HG03520 (cell line): ENCODE measurements around the gene OR10C1.
"Not testable (repeated sequence)": the region's sequence is repeated elsewhere in the genome, so short reads cannot be mapped to it uniquely, and the experiment has no call there.

Experiments used
- ATAC-seq: cut with Tn5 transposase; IDR thresholded peaks from one replicate; pipeline ENCODE4 v1.9.1; 2021; ENCODE audit warnings: mild to moderate bottlenecking, moderate library complexity; ENCODE audit not compliant: unreplicated experiment

OR10C1 gene

GRCh38 chr6:29439006-29439405 is at the start of gene OR10C1:
Gene OR10C1, plus strand, starts transcription at chr6:29439306. Its CDS starts 710 bp downstream, at chr6:29440016.
- no peak for ATAC-seq

GRCh38 chr6:29395331-29395730 is 43.8 kb upstream of the OR10C1 start, which contains the start of gene OR12D2:
Gene OR12D2, plus strand, starts transcription at chr6:29395631. Its CDS starts 1,069 bp downstream, at chr6:29396700.
- no peak for ATAC-seq

GRCh38 chr6:29399525-29399924 is 39.6 kb upstream of the OR10C1 start:
- no peak for ATAC-seq

GRCh38 chr6:29403801-29404200 is 35.3 kb upstream of the OR10C1 start:
- no peak for ATAC-seq

- no peak for ATAC-seq
These were observed 24.5 kb upstream of the OR10C1 start, which contains the start of gene OR12D1 for GRCh38 chr6:29414588-29414987. Gene OR12D1, plus strand, starts transcription at chr6:29414928.

- ATAC-seq: no peak
These were observed 19.6 kb upstream of the OR10C1 start for GRCh38 chr6:29419516-29419915.

GRCh38 chr6:29424168-29424567 is 14.9 kb upstream of the OR10C1 start:
- no peak for ATAC-seq

GRCh38 chr6:29424575-29424974 is 14.5 kb upstream of the OR10C1 start:
- no peak for ATAC-seq

- ATAC-seq: no peak
These were observed 14.0 kb upstream of the OR10C1 start for GRCh38 chr6:29425075-29425474.

- no peak for ATAC-seq
These were observed 12.5 kb upstream of the OR10C1 start for GRCh38 chr6:29426654-29427053.

- not testable (repeated sequence) for ATAC-seq
These were observed 2.4 kb upstream of the OR10C1 start for GRCh38 chr6:29436730-29437129.

- no peak for ATAC-seq
These were observed 3.6 kb downstream of the OR10C1 start for GRCh38 chr6:29442719-29443118.

- not testable (repeated sequence) for ATAC-seq
These were observed 4.9 kb downstream of the OR10C1 start for GRCh38 chr6:29444031-29444430.

GRCh38 chr6:29447670-29448069 is 8.6 kb downstream of the OR10C1 start:
- ATAC-seq: no peak

GRCh38 chr6:29451471-29452193 is 12.5 kb downstream of the OR10C1 start:
- ATAC-seq: no peak

- no peak for ATAC-seq
These were observed 17.9 kb downstream of the OR10C1 start, which contains the start of the genes OR11A1 and OR2H1 for GRCh38 chr6:29456971-29457370. Gene OR11A1, minus strand, starts transcription at chr6:29457071. Its CDS starts 29,430 bp downstream, at chr6:29427641. Gene OR2H1, plus strand, starts transcription at chr6:29457155. Its CDS starts 4,615 bp downstream, at chr6:29461770.

- ATAC-seq: no peak
These were observed 22.1 kb downstream of the OR10C1 start for GRCh38 chr6:29461021-29461814.

GRCh38 chr6:29462022-29462421 is 22.9 kb downstream of the OR10C1 start:
- no peak for ATAC-seq

GRCh38 chr6:29465279-29465678 is 26.2 kb downstream of the OR10C1 start:
- no peak for ATAC-seq

- ATAC-seq: no peak
These were observed 26.7 kb downstream of the OR10C1 start for GRCh38 chr6:29465801-29466200.

- no peak for ATAC-seq
These were observed 27.1 kb downstream of the OR10C1 start for GRCh38 chr6:29466241-29466640.

- ATAC-seq: no peak
These were observed 35.9 kb downstream of the OR10C1 start for GRCh38 chr6:29474996-29475395.
